ENCODE data around the gene HDAC4. TPM values are rescaled to one million over a fixed set of nuclear protein-coding genes. Genes with fewer than 3 reads are reported as not detected.

The HDAC4 gene
- total RNA-seq, 1 experiment from 2014 or later: 32.0 TPM

DNA sequence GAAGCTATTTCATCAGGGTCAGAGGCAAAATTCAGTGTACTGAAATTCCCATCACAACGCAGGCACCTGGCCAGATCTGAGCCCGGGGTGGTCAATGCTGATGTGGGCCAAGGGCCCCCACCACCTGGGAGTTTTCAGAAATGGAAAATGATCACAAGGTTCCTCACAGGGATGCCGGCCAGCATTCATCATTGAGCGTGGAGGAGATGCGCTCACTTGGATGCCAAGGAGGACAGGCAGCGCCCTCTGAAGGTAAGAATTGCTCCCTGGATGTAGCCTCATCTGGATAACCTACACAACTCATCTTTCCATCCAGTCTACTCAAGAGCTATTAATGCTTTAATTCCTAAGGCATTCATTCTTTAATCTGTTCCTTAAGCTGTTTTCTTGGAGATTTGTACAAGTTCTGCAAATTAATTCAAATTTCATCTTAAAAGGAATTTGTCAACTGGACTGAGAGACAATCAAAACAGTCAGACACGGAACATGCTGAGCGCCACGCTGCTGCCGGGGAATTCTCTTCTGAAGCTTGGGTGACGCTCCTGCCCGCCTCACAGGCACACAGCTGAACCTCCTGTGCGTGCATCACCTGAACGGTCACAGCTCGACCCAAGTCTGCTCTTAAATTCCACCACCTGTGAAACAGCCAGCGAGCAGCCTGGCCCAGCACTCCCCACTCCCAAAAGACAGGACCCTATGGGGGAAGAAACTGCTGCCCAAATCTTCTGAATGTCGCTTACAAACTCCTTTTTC lies 206.7 kb downstream of the HDAC4 start:
- no peak overlapping the region for H4K91ac ChIP-seq (ENCODE audit: insufficient read length, low read depth, low read length)
- H3K4ac ChIP-seq (ENCODE audit: low read depth, low read length): no peak overlapping the region
- H3K14ac ChIP-seq (ENCODE audit: insufficient read depth, low read length): no peak overlapping the region
- H2BK5ac ChIP-seq (ENCODE audit: insufficient read length, low read length): no peak overlapping the region
- peaks cover 4% of the 10 kb centered on the region for H3K79me1 ChIP-seq (ENCODE audit: insufficient read depth, low read depth, low read length, poor library complexity, severe bottlenecking)
- Mint-ChIP-seq H3K27ac (peak overlapping the region; percentile 28 to 80 (median 51); a peak in 3 of 7 replicates), H3K36me3 (ENCODE audit: insufficient read depth in 1 of 3, low read depth in 3 of 3) (peaks cover 13 to 29% (median 18%) of the 10 kb centered on the region in 3 experiments), H3K4me1 (peaks cover 3 to 7% of the 10 kb centered on the region in 2 experiments; a peak in 2 of 4 replicates), H3K9me3 (peaks cover 0 to 4% of the 10 kb centered on the region in 2 experiments; a peak in 2 of 5 replicates), H3K27me3 (ENCODE audit: low read depth) (no peaks in the 10 kb centered on the region), H3K4me3 (no peak overlapping the region)
- WGBS (ENCODE audit: extremely low coverage, insufficient read length, low lambda C conversion rate): no CpG with 5 or more reads among the region's 17 CpGs
- H2BK120ac ChIP-seq (ENCODE audit: low read depth, low read length, poor library complexity, severe bottlenecking): no peak overlapping the region
- no peak overlapping the region for H2AFZ ChIP-seq (ENCODE audit: low read length)
- no peaks in the 10 kb centered on the region for H3K9me3 ChIP-seq (ENCODE audit: control insufficient read depth, low read depth, low read length)
- H3K9ac ChIP-seq (ENCODE audit: extremely low read depth, insufficient read length, low read length): no peak overlapping the region
- no peak overlapping the region for H4K5ac ChIP-seq (ENCODE audit: insufficient read length, low read depth, low read length)
- no peak overlapping the region for H3K18ac ChIP-seq (ENCODE audit: insufficient read length, low read depth, low read length)
- no peak overlapping the region for H2BK12ac ChIP-seq (ENCODE audit: insufficient read length, low read depth, low read length)
- H3K4me2 ChIP-seq (ENCODE audit: insufficient read depth, insufficient read length, low read length): no peak overlapping the region
- no peaks in the 10 kb centered on the region for H3K23me2 ChIP-seq (ENCODE audit: insufficient read length, low read depth, low read length, poor library complexity, severe bottlenecking)
- H3K4me1 ChIP-seq (ENCODE audit: insufficient read depth, low read length): no peaks in the 10 kb centered on the region
- H3K27ac ChIP-seq (ENCODE audit: insufficient read length, low read depth, low read length): no peak overlapping the region
- no peak overlapping the region for H3T11ph ChIP-seq (ENCODE audit: low read length)
- H4K20me1 ChIP-seq (ENCODE audit: control insufficient read depth, insufficient read depth, insufficient read length): no peaks in the 10 kb centered on the region
- H2AK5ac ChIP-seq (ENCODE audit: insufficient read length, low read length): no peak overlapping the region
- H2BK15ac ChIP-seq (ENCODE audit: low read depth, low read length): no peak overlapping the region
- H3K23ac ChIP-seq (ENCODE audit: insufficient read length, low read depth, low read length): no peak overlapping the region
- H3K79me2 ChIP-seq (ENCODE audit: insufficient read depth, low read length): no peaks in the 10 kb centered on the region; the same call in 1 of the 2 replicates
- H3K27me3 ChIP-seq (ENCODE audit: insufficient read depth, low read length): no peaks in the 10 kb centered on the region
- DNase-seq: peak; percentile 34
- TF ChIP-seq CTCF (conservative IDR thresholded peaks at IDR 0.05): peak; percentile 66
- H3K56ac ChIP-seq (ENCODE audit: insufficient read length, low read depth, low read length): no peak overlapping the region
- no peak overlapping the region for H2BK20ac ChIP-seq (ENCODE audit: low read depth, low read length, poor library complexity, severe bottlenecking)
- no peak overlapping the region for H4K8ac ChIP-seq (replicated peaks; ENCODE audit: insufficient read length, low read depth, low read length)
